ENCODE measurements around the gene TMC3.

Gene TMC3

GRCh38 chr15:81322676-81323253 is 51.2 kb downstream of the TMC3 start:
- peak; percentile 50 for DNase-seq (ENCODE audit: low spot score)

- DNase-seq (ENCODE audit: low spot score), result no peak
Measured at GRCh38 chr15:81321667-81322066, 52.3 kb downstream of the TMC3 start.

- DNase-seq (ENCODE audit: low spot score), result no peak
Measured at GRCh38 chr15:81317642-81318017, 56.4 kb downstream of the TMC3 start.

GRCh38 chr15:81316267-81316666 is 57.7 kb downstream of the TMC3 start:
- DNase-seq (ENCODE audit: low spot score), result no peak

- DNase-seq (ENCODE audit: low spot score), result no peak
Measured at GRCh38 chr15:81315452-81316175, 58.4 kb downstream of the TMC3 start.

- no peak for DNase-seq (ENCODE audit: low spot score)
Measured at GRCh38 chr15:81314378-81314777, 59.6 kb downstream of the TMC3 start.

- no peak for DNase-seq (ENCODE audit: low spot score)
Measured at GRCh38 chr15:81313686-81314085, 60.3 kb downstream of the TMC3 start.

- no peak for DNase-seq (ENCODE audit: low spot score)
Measured at GRCh38 chr15:81312790-81313543, 61.0 kb downstream of the TMC3 start.

- DNase-seq (ENCODE audit: low spot score), result no peak
Measured at GRCh38 chr15:81311752-81312464, 62.1 kb downstream of the TMC3 start.

GRCh38 chr15:81310480-81310879 is 63.5 kb downstream of the TMC3 start:
- DNase-seq (ENCODE audit: low spot score), result no peak

- DNase-seq (ENCODE audit: low spot score), result no peak
Measured at GRCh38 chr15:81309647-81310450, 64.2 kb downstream of the TMC3 start.

GRCh38 chr15:81308260-81308659 is 65.8 kb downstream of the TMC3 start:
- DNase-seq (ENCODE audit: low spot score), result no peak

GRCh38 chr15:81304226-81304625 is 69.8 kb downstream of the TMC3 start:
- no peak for DNase-seq (ENCODE audit: low spot score)

GRCh38 chr15:81303244-81304225 is 70.5 kb downstream of the TMC3 start:
- no peak for DNase-seq (ENCODE audit: low spot score)

- DNase-seq (ENCODE audit: low spot score), result no peak
Measured at GRCh38 chr15:81302701-81303109, 71.3 kb downstream of the TMC3 start.

GRCh38 chr15:81301815-81302399 is 72.1 kb downstream of the TMC3 start:
- no peak for DNase-seq (ENCODE audit: low spot score)

- no peak for DNase-seq (ENCODE audit: low spot score)
Measured at GRCh38 chr15:81301385-81301784, 72.6 kb downstream of the TMC3 start.

- no peak for DNase-seq (ENCODE audit: low spot score)
Measured at GRCh38 chr15:81299630-81300273, 74.3 kb downstream of the TMC3 start.

- no peak for DNase-seq (ENCODE audit: low spot score)
Measured at GRCh38 chr15:81299156-81299555, 74.9 kb downstream of the TMC3 start.

- no peak for DNase-seq (ENCODE audit: low spot score)
Measured at GRCh38 chr15:81298611-81299010, 75.4 kb downstream of the TMC3 start.

All from hematopoietic multipotent progenitor cell treated with erythropoietin and hydrocortisone succinate and interleukin-3 and kit ligand, for 17 days (in vitro differentiated cells).